Esophagus muscularis mucosa (tissue), 3 donors: ENCODE measurements around the gene TBC1D24.

Experiments
- CTCF ChIP-seq, 3 experiments: fragments of 200-600 bp in 2 of 3; fragments of 450-650 bp in 1 of 3; sonication (generic) in 2 of 3; IDR thresholded peaks; one replicate each; pipeline ENCODE4 v1.5.1; 2017 to 2019; ENCODE audit warnings: antibody characterized with exemption in 3 of 3, mild to moderate bottlenecking in 2 of 3, moderate library complexity in 1 of 3
- POLR2A ChIP-seq: fragments of 450-650 bp; IDR thresholded peaks from one replicate; pipeline ENCODE4 v1.6.1; 2017; ENCODE audit warnings: antibody characterized with exemption, moderate library complexity, mild to moderate bottlenecking, low read depth
- POLR2AphosphoS5 ChIP-seq, 2 donors: sonication (generic); formaldehyde crosslinking; IDR thresholded peaks; one replicate each; pipeline ENCODE4 v1.6.1; 2017; ENCODE audit warnings: antibody characterized with exemption in 2 of 2

- TF ChIP-seq CTCF (IDR thresholded peaks at IDR 0.05) (no peak), POLR2A (no peak), POLR2AphosphoS5 (IDR thresholded peaks at IDR 0.05) (no peak)
Measured at GRCh38 chr16:2450535-2450934, 24.4 kb upstream of the TBC1D24 start.
